GM19324 (cell line): ENCODE data around the gene GABARAP.

Source experiments
- ATAC-seq: cut with Tn5 transposase; IDR thresholded peaks from one replicate; pipeline ENCODE4 v1.9.1; 2021; ENCODE audit warnings: mild to moderate bottlenecking, moderate library complexity; ENCODE audit not compliant: unreplicated experiment, low FRiP score

The GABARAP gene

GRCh38 chr17:7241783-7242716, at the start of gene GABARAP:
Gene GABARAP (minus strand): TSS chr17:7242449. CDS start chr17:7242330, 119 bp downstream.
- ATAC-seq: peak; percentile 33

GRCh38 chr17:7290685-7291084, 48.4 kb upstream of the GABARAP start:
- ATAC-seq: no peak

GRCh38 chr17:7290166-7290565, 47.9 kb upstream of the GABARAP start:
- ATAC-seq: no peak

GRCh38 chr17:7289256-7290032, 47.2 kb upstream of the GABARAP start:
- ATAC-seq: no peak

- ATAC-seq: no peak
These were observed 43.4 kb upstream of the GABARAP start for GRCh38 chr17:7285679-7286078.

GRCh38 chr17:7284911-7285310, 42.7 kb upstream of the GABARAP start:
- ATAC-seq: no peak

- no peak for ATAC-seq
These were observed 41.4 kb upstream of the GABARAP start for GRCh38 chr17:7283471-7284216.

GRCh38 chr17:7282752-7283321, 40.6 kb upstream of the GABARAP start:
- no peak for ATAC-seq

GRCh38 chr17:7281953-7282751, 39.9 kb upstream of the GABARAP start:
- no peak for ATAC-seq

- peak; percentile 45 for ATAC-seq
These were observed 39.1 kb upstream of the GABARAP start, which contains the start of gene SLC2A4 for GRCh38 chr17:7281074-7281952. Gene SLC2A4 (plus strand): TSS chr17:7281718. CDS start chr17:7281935, 217 bp downstream.

GRCh38 chr17:7280519-7281073, 38.3 kb upstream of the GABARAP start:
- ATAC-seq: no peak

GRCh38 chr17:7279448-7279847, 37.2 kb upstream of the GABARAP start:
- ATAC-seq: no peak

- ATAC-seq: no peak
These were observed 24.5 kb upstream of the GABARAP start for GRCh38 chr17:7266784-7267183.

GRCh38 chr17:7263801-7264078, 21.5 kb upstream of the GABARAP start:
- ATAC-seq: no peak

GRCh38 chr17:7262935-7263800, 20.9 kb upstream of the GABARAP start:
- ATAC-seq: no peak

GRCh38 chr17:7262192-7262934, 20.1 kb upstream of the GABARAP start, which contains the start of gene CLDN7:
Gene CLDN7 (minus strand): TSS chr17:7262478. CDS start chr17:7262043, 435 bp downstream.
- no peak for ATAC-seq
